ENCODE results near the gene MMP15.
"Not testable (repeated sequence)": the region's sequence is repeated elsewhere in the genome, so short reads cannot be mapped to it uniquely, and the experiment has no call there.

The MMP15 gene

GRCh38 chr16:58087209-58087913, 61.8 kb downstream of the MMP15 start:
- DNase-seq: no peak

DNA sequence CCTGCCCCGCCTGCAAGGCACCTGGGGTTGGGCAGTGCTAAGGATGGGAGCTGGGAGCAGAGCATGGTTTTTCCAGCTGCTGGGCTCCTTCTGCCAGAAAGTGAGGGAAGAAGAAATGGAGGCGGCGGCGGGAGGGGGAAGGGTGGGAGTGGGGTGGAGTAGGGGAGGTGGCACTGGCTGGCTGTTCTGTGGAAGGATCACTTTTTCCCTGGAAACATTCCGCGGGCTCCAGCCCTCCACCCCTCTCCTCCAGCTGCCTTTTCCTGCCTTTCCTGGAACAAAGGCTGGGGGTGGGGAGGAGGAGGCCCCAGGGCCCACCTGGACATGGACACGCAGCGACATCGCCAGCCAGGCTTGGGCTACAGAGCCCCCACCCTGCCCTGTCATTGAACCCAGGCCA, 62.5 kb downstream of the MMP15 start:
- no peak for DNase-seq

GRCh38 chr16:58090396-58090795, 64.8 kb downstream of the MMP15 start:
- not testable (repeated sequence) for DNase-seq

DNA sequence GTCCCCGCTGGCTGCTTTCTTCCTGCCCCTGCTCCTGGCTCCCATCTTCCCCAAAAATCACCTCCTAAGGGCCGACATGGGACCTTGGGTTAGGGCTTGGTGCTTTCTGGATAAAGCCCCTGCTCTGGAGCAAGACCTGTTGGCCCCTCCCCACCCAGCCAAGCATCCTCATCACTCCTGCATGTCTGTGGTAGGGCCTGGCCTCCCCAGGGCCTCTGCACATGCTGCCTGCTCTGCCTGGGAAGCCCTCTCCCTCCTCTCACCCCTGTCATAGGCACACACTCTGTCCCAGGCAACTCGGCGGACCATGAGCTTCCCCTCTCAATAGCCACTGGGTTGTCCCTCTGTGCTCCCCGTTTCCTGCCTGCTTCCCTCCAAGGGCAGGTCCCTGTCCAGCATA, 68.5 kb downstream of the MMP15 start:
- DNase-seq: no peak

DNA sequence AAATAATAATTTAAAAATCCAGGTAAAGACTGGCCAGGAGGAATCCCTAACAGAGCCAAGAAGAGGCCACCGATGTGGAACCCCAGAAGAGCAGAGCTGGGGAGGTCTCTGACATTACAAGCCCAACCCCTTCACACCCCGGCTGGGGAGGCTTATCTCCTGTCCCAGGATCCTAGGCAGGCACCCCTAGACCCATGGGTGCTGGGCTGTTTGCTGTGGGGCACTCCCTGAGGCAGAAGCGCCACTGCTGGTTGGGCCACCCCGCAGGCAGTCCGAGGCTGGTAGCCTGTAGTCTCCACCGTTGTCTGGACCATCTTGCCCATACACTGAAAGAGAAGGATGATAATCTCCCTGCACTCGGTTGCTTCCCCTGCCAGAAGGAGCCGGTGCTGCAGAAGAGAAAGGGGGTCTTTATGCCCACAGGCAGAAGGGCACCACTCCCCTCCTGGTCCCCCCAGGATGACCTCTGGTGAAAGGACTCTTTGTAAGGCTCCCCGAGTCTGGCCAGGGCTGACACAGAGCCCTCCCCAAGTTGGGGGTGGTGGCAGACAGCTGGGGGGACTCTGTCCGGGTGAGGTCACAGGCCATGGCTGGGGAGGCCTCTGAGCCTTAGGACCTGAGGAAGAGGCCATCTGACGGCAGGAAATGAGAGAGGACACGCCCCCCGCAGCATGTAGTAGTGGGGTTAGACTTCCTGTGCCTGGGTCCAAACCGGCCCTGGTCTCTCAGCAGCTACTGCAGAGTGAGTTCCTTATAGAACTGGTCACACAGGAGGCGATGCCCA, 69.4 kb downstream of the MMP15 start:
- DNase-seq: no peak

DNA sequence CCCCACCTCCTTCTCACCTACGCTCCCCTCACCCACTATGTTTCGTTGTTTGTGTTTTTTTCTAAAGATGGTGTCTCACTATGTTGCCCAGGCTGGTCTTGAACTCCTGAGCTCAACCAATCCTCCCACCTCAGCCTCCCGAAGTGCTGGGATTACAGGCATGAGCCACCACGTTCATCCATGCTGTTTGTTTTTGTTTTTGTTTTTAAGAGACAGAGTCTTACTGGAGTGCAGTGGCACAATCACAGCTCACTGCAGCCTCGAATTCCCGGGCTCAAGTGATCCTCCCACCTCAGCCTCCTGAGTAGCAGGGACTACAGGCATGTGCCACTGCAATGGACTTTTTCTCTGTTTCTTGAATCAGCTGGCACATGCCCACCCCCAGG, 70.0 kb downstream of the MMP15 start:
- not testable (repeated sequence) for DNase-seq

DNA sequence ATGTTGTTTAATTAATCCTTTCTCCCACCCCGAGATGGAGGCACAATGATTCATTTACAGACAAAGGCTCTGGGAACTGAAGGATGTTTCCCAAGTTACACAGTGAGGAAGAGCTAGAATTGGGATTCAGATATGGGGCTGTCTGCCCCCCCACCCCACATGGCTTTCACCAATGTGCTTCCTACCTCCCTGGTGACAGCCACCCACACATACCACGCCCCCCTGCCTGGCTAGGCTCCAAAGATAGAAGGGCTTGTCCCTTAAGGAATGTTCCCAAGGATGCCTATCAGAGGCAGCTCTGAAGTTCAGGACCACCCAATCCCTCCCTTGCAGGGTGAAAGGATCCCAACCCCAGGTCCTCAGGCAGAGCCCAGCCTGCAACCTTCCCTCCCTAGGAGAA, 70.7 kb downstream of the MMP15 start:
- no peak for DNase-seq

Measured in suppressor macrophage (primary cell).